Measurements from ENCODE around the gene PTCSC3. TPM values are rescaled to one million over a fixed set of nuclear protein-coding genes. Genes with fewer than 3 reads are reported as not detected.

The PTCSC3 gene
- total RNA-seq (ENCODE audit: low replicate concordance) = not detected in 2 replicates

DNA sequence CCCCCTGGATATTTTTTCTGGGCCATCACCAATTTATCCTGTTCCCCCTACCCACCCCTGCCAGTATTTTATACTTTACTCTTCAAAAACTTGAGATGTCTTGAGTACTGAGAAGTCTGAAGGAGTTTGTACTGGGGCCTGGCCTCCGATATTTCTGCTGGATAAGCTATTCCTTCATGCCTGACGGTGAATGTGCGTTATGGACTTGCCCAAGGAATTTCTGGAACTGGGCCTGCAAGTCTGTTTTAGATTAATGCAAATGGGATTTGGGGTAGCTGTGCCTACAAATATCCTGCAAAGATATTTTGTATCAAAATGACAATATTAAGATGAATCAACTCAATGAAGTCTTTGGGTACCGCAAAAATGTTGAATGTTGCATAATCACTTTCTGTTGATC, at the start of gene PTCSC3:
TSS of gene PTCSC3 (minus strand) at position 199 of the 400 bp plus-strand sequence.

Other genes with a start within 250 kb of the PTCSC3 start
- gene MBIP, start 143.9 kb upstream of the PTCSC3 start, total RNA-seq (ENCODE audit: low replicate concordance) = 5.5 and 7.0 TPM in 2 replicates